Measurements from ENCODE around the gene CADM1.

DNA sequence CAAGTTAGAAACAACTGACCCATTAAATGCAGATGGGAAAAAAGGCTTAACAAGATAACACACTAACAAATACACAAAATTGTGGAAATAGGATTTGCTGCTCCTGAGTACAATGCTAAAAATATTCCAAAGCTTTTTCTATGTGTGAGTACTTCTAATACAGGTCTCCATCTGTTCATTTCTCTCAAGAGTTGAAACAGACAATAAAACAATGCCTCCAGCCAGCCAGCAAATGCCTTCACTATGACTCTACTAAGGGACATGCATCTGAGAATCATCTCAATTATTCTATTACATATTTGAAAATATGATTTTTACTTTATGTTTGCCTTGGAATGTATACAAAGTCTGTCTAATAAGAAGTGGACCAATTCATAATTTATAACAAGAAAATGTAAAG lies 119.0 kb downstream of the CADM1 start:
- TF ChIP-seq, protein P1, sequence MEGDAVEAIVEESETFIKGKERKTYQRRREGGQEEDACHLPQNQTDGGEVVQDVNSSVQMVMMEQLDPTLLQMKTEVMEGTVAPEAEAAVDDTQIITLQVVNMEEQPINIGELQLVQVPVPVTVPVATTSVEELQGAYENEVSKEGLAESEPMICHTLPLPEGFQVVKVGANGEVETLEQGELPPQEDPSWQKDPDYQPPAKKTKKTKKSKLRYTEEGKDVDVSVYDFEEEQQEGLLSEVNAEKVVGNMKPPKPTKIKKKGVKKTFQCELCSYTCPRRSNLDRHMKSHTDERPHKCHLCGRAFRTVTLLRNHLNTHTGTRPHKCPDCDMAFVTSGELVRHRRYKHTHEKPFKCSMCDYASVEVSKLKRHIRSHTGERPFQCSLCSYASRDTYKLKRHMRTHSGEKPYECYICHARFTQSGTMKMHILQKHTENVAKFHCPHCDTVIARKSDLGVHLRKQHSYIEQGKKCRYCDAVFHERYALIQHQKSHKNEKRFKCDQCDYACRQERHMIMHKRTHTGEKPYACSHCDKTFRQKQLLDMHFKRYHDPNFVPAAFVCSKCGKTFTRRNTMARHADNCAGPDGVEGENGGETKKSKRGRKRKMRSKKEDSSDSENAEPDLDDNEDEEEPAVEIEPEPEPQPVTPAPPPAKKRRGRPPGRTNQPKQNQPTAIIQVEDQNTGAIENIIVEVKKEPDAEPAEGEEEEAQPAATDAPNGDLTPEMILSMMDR (IDR thresholded peaks at IDR 0.05): no peak
- TF ChIP-seq POLR2A (IDR thresholded peaks at IDR 0.05) (no peak), POLR2AphosphoS5 (IDR thresholded peaks at IDR 0.05) (no peak)

Data from prostate gland (tissue), 2 donors.